ENCODE measurements around the gene LRRTM2.

GRCh38 chr5:138844812-138845513 is 30.2 kb downstream of the LRRTM2 start:
- TF ChIP-seq CTCF (IDR thresholded peaks at IDR 0.05), result no peak
- no peak for TF ChIP-seq SP1 (CRISPR knock-in tag; conservative IDR thresholded peaks at IDR 0.05)
- TF ChIP-seq JUN (CRISPR knock-in tag; IDR thresholded peaks at IDR 0.05), result no peak
- no peak for TF ChIP-seq ZNF219 (CRISPR knock-in tag; IDR thresholded peaks at IDR 0.05; ENCODE audit: borderline replicate concordance)
- TF ChIP-seq CBFB (CRISPR knock-in tag; IDR thresholded peaks at IDR 0.05; ENCODE audit: low read depth), result no peak
- TF ChIP-seq FOXP1 (CRISPR knock-in tag; IDR thresholded peaks at IDR 0.05; ENCODE audit: borderline replicate concordance), result no peak
